Measurements from ENCODE around the gene PPIL3.

DNA sequence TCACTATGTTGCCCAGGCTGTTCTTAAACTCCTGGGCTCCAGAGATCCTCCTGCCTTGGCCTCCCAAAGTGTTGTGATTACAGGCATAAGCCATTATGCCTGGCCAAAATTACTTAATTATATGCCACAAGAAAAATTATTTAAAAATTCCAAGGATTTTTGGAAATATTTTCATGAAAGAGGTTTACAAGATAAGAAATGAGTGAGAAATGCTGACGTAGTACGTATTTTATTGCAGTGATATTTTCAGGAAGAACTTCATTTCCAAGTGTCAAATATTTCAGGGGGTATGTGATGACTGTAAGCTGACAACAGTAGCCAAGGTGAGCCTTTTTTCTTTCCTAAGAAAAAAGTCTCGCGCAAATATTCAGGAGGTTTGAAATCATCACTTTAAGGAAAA, 21.1 kb upstream of the PPIL3 start:
- TF ChIP-seq, protein P1, sequence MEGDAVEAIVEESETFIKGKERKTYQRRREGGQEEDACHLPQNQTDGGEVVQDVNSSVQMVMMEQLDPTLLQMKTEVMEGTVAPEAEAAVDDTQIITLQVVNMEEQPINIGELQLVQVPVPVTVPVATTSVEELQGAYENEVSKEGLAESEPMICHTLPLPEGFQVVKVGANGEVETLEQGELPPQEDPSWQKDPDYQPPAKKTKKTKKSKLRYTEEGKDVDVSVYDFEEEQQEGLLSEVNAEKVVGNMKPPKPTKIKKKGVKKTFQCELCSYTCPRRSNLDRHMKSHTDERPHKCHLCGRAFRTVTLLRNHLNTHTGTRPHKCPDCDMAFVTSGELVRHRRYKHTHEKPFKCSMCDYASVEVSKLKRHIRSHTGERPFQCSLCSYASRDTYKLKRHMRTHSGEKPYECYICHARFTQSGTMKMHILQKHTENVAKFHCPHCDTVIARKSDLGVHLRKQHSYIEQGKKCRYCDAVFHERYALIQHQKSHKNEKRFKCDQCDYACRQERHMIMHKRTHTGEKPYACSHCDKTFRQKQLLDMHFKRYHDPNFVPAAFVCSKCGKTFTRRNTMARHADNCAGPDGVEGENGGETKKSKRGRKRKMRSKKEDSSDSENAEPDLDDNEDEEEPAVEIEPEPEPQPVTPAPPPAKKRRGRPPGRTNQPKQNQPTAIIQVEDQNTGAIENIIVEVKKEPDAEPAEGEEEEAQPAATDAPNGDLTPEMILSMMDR (IDR thresholded peaks at IDR 0.05; ENCODE audit: borderline replicate concordance, extremely low read depth, low read length, poor library complexity, severe bottlenecking) = no peak
- no peak for TF ChIP-seq EZH2 (IDR thresholded peaks at IDR 0.05; ENCODE audit: borderline replicate concordance, low read depth, low read length, severe bottlenecking)

Measured in DND-41 (cell line).